Cardiac muscle cell (in vitro differentiated cells and primary cell): ENCODE results near the gene HSPBP1. TPM values are rescaled to one million over a fixed set of nuclear protein-coding genes. Genes with fewer than 3 reads are reported as not detected.

Source experiments
- DNase-seq, 2 donors: peaks; one replicate each; pipeline versions ENCODE4 v3.0.0 to v3.0.0-alpha.2; 2010 to 2017; ENCODE audit warnings: low read depth in 1 of 2, low spot score in 1 of 2
- H3K27ac ChIP-seq: fragments of 200-600 bp; sonication (generic); 2 replicates; pipeline ENCODE4 v1.5.1; 2016
- H3K27me3 ChIP-seq: fragments of 200-600 bp; sonication (generic); 2 replicates; pipeline ENCODE4 v1.6.0; 2016; ENCODE audit warnings: control low read depth
- H3K36me3 ChIP-seq: fragments of 200-600 bp; sonication (generic); 2 replicates; pipeline ENCODE4 v1.5.1; 2016; ENCODE audit warnings: control low read depth
- H3K4me1 ChIP-seq: fragments of 200-600 bp; sonication (generic); 2 replicates; pipeline ENCODE4 v1.8.1; 2017; ENCODE audit warnings: low read depth, mild to moderate bottlenecking, mixed run types
- H3K4me3 ChIP-seq: fragments of 200-600 bp; sonication (generic); 2 replicates; pipeline ENCODE4 v1.5.1; 2016; ENCODE audit warnings: mild to moderate bottlenecking
- H3K9me3 ChIP-seq: fragments of 200-600 bp; sonication (generic); 2 replicates; pipeline ENCODE4 v1.5.1; 2017; ENCODE audit warnings: low read depth, mild to moderate bottlenecking, control low read depth
- CTCF ChIP-seq: IDR thresholded peaks from 2 replicates; pipeline ENCODE4 v1.5.1; 2012; ENCODE audit warnings: low read depth, mild to moderate bottlenecking, low read length
- polyA plus RNA-seq: library from polyadenylated mRNA; unstranded; fragments of >200 nt; fragmentation: Nextera tagmentation; extraction: Ambion mirVana; gene quantifications from 2 replicates; pipeline ENCODE4 v1.2.1, GENCODE V29; 2016
- total RNA-seq: library from RNA; depleted of rRNA; stranded (reverse); fragments of >200 nt; gene quantifications from 2 replicates; pipeline ENCODE4 v1.2.3, GENCODE V29; 2016

HSPBP1 gene
- total and polyA plus RNA-seq, 2 experiments from 2014 or later, result 47.2 to 123 TPM

- no peak for TF ChIP-seq CTCF
- Histone ChIP-seq H3K27ac (no peak overlapping the region), H3K36me3 (peaks cover 6% of the 10 kb centered on the region), H3K4me3 (no peak overlapping the region), H3K4me1 (no peaks in the 10 kb centered on the region), H3K27me3 (no peaks in the 10 kb centered on the region), H3K9me3 (no peaks in the 10 kb centered on the region)
- no peak for DNase-seq
These were observed 2.4 kb downstream of the HSPBP1 start for GRCh38 chr19:55277494-55277893.

GRCh38 chr19:55276720-55277430, 3.0 kb downstream of the HSPBP1 start:
- no peaks in the 10 kb centered on the region for H3K27me3 ChIP-seq

GRCh38 chr19:55275851-55276719, 3.8 kb downstream of the HSPBP1 start:
- Histone ChIP-seq H3K4me3 (no peak overlapping the region), H3K4me1 (no peaks in the 10 kb centered on the region), H3K27ac (no peak overlapping the region), H3K9me3 (no peaks in the 10 kb centered on the region), H3K36me3 (peaks cover 6% of the 10 kb centered on the region), H3K27me3 (no peaks in the 10 kb centered on the region)
- TF ChIP-seq CTCF, result no peak
- DNase-seq, result no peak

More at GRCh38 chr19:55276720-55277430, 3.0 kb downstream of the HSPBP1 start:
- H3K9me3 ChIP-seq, result no peaks in the 10 kb centered on the region
- no peak overlapping the region for H3K4me3 ChIP-seq
- TF ChIP-seq CTCF, result no peak
- no peak overlapping the region for H3K27ac ChIP-seq
- H3K36me3 ChIP-seq, result peaks cover 6% of the 10 kb centered on the region
- DNase-seq, result no peak
- no peaks in the 10 kb centered on the region for H3K4me1 ChIP-seq

GRCh38 chr19:55273978-55274707, 5.8 kb downstream of the HSPBP1 start:
- Histone ChIP-seq H3K36me3 (peaks cover 6% of the 10 kb centered on the region), H3K9me3 (no peaks in the 10 kb centered on the region), H3K27ac (no peak overlapping the region), H3K27me3 (no peaks in the 10 kb centered on the region), H3K4me1 (no peaks in the 10 kb centered on the region), H3K4me3 (no peak overlapping the region)
- no peak for DNase-seq
- no peak for TF ChIP-seq CTCF

- Histone ChIP-seq H3K36me3 (peaks cover 6% of the 10 kb centered on the region), H3K27ac (no peak overlapping the region), H3K4me3 (no peak overlapping the region), H3K9me3 (no peaks in the 10 kb centered on the region), H3K4me1 (no peaks in the 10 kb centered on the region), H3K27me3 (no peaks in the 10 kb centered on the region)
- no peak for DNase-seq
- TF ChIP-seq CTCF, result no peak
These were observed 7.8 kb downstream of the HSPBP1 start for GRCh38 chr19:55272142-55272541.
